Measurements from ENCODE around the gene PLXNB1.

The PLXNB1 gene

GRCh38 chr3:48469046-48469915 lies 39.4 kb upstream of the PLXNB1 start:
- no peaks in the 10 kb centered on the region for H3K9me3 ChIP-seq (ENCODE audit: severe bottlenecking)
- H3K27ac ChIP-seq: no peak overlapping the region
- H3K27me3 ChIP-seq (ENCODE audit: insufficient read depth, low read depth, severe bottlenecking): no peaks in the 10 kb centered on the region
- TF ChIP-seq, protein P1, sequence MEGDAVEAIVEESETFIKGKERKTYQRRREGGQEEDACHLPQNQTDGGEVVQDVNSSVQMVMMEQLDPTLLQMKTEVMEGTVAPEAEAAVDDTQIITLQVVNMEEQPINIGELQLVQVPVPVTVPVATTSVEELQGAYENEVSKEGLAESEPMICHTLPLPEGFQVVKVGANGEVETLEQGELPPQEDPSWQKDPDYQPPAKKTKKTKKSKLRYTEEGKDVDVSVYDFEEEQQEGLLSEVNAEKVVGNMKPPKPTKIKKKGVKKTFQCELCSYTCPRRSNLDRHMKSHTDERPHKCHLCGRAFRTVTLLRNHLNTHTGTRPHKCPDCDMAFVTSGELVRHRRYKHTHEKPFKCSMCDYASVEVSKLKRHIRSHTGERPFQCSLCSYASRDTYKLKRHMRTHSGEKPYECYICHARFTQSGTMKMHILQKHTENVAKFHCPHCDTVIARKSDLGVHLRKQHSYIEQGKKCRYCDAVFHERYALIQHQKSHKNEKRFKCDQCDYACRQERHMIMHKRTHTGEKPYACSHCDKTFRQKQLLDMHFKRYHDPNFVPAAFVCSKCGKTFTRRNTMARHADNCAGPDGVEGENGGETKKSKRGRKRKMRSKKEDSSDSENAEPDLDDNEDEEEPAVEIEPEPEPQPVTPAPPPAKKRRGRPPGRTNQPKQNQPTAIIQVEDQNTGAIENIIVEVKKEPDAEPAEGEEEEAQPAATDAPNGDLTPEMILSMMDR (IDR thresholded peaks at IDR 0.05; ENCODE audit: low read depth, low read length): no peak
- DNase-seq: no peak
- no peak overlapping the region for H3K4me3 ChIP-seq (ENCODE audit: low read depth, low read length)
- peaks cover 20% of the 10 kb centered on the region for H3K36me3 ChIP-seq

GRCh38 chr3:48468329-48468731 lies 38.4 kb upstream of the PLXNB1 start:
- H3K27ac ChIP-seq: no peak overlapping the region
- no peak overlapping the region for H3K4me3 ChIP-seq (ENCODE audit: low read depth, low read length)
- DNase-seq: no peak
- TF ChIP-seq, protein P1 (IDR thresholded peaks at IDR 0.05; ENCODE audit: low read depth, low read length): no peak
- H3K27me3 ChIP-seq (ENCODE audit: insufficient read depth, low read depth, severe bottlenecking): no peaks in the 10 kb centered on the region
- H3K9me3 ChIP-seq (ENCODE audit: severe bottlenecking): no peaks in the 10 kb centered on the region
- H3K36me3 ChIP-seq: peaks cover 20% of the 10 kb centered on the region

DNA sequence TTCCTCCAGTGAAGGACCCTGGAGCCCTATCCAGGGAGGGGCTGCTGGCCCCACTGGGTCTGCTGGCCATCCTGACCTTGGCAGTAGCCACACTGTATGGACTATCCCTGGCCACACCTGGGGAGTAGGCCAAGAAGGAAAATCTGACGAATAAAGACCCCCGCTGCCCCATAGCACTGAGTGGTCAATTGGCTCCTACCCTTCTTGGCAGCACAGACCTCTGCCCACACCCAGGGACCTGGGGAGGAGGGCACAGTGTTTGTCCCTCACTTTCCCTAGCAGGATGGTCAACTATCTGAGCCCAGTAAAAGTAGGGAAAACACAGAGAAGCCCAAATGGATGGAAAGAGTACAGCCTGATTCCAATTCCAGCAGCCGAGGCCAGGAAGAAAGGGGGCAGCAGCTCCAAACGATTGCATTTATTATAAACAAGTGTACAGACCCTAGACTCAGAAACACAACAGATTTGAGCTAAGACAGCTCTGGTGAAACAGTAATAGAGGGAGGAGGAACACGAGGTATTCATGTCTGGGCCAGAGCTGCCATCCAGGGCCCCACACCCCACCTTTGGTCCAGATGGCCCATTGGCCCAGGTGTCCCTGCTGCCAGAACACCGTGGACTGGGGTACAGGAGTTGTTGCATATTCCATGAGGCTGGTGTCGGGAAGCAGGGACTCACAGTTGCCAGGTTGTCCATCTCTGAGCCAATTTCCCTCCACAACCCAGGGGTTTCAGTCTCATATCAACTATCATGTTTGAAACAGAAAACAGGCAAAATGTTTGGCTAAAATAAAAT lies 37.8 kb upstream of the PLXNB1 start:
- DNase-seq: no peak
- Histone ChIP-seq H3K36me3 (peaks cover 20% of the 10 kb centered on the region), H3K9me3 (ENCODE audit: severe bottlenecking) (no peaks in the 10 kb centered on the region), H3K27ac (no peak overlapping the region), H3K4me3 (ENCODE audit: low read depth, low read length) (no peak overlapping the region), H3K27me3 (ENCODE audit: insufficient read depth, low read depth, severe bottlenecking) (no peaks in the 10 kb centered on the region)
- TF ChIP-seq, protein P1 (IDR thresholded peaks at IDR 0.05; ENCODE audit: low read depth, low read length): no peak

- Histone ChIP-seq H3K27me3 (ENCODE audit: insufficient read depth, low read depth, severe bottlenecking) (no peaks in the 10 kb centered on the region), H3K9me3 (ENCODE audit: severe bottlenecking) (no peaks in the 10 kb centered on the region), H3K36me3 (peaks cover 20% of the 10 kb centered on the region), H3K4me3 (ENCODE audit: low read depth, low read length) (no peak overlapping the region), H3K27ac (no peak overlapping the region; the same call in 1 of the 2 replicates)
- DNase-seq: no peak
- TF ChIP-seq, protein P1 (IDR thresholded peaks at IDR 0.05; ENCODE audit: low read depth, low read length): no peak
Observed at GRCh38 chr3:48467110-48467454, 37.2 kb upstream of the PLXNB1 start.

DNA sequence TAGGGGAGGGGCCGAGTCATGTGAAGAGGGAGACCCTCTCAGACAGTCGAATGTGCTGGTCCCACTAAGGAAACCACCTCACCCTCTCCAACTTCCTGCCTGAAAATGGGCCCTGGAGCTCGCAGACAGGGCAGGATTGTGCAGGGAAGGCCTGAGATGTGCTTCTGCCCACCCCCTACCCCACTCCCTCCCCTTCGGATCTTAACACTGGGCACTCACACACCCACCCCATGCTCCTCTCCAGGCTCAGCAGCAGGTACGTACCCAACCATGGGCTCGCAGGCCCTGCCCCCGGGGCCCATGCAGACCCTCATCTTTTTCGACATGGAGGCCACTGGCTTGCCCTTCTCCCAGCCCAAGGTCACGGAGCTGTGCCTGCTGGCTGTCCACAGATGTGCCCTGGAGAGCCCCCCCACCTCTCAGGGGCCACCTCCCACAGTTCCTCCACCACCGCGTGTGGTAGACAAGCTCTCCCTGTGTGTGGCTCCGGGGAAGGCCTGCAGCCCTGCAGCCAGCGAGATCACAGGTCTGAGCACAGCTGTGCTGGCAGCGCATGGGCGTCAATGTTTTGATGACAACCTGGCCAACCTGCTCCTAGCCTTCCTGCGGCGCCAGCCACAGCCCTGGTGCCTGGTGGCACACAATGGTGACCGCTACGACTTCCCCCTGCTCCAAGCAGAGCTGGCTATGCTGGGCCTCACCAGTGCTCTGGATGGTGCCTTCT lies 36.7 kb upstream of the PLXNB1 start:
- Histone ChIP-seq H3K9me3 (ENCODE audit: severe bottlenecking) (no peaks in the 10 kb centered on the region), H3K4me3 (ENCODE audit: low read depth, low read length) (peak overlapping the region; percentile 57), H3K36me3 (peaks cover 20% of the 10 kb centered on the region), H3K27ac (peak overlapping the region; percentile 96), H3K27me3 (ENCODE audit: insufficient read depth, low read depth, severe bottlenecking) (no peaks in the 10 kb centered on the region)
- TF ChIP-seq, protein P1 (IDR thresholded peaks at IDR 0.05; ENCODE audit: low read depth, low read length): no peak
- no peak for DNase-seq

Measured in WERI-Rb-1 (cell line).